ENCODE results near the gene RFX2. TPM values are rescaled to one million over a fixed set of nuclear protein-coding genes. Genes with fewer than 3 reads are reported as not detected.
A peak's percentile ranks its signal among the peaks of the same experiment; 100 is the strongest.

RFX2 gene
- 4.5 and 6.5 TPM in 2 replicates for total RNA-seq

- H3K4me3 ChIP-seq (ENCODE audit: low read depth, low read length), result peak within 1 kb of the TSS; percentile 67
- no peak for TF ChIP-seq CTCF (IDR thresholded peaks at IDR 0.05; ENCODE audit: insufficient read depth, low read depth, low read length)
- DNase-seq (ENCODE audit: low read depth), result peak; percentile 98
Measured at GRCh38 chr19:6110360-6110977, at the start of gene RFX2. RFX2 (minus strand) TSS chr19:6110500; CDS start chr19:6047496, 63,004 bp downstream.

- DNase-seq (ENCODE audit: low read depth), result no peak
- H3K4me3 ChIP-seq (ENCODE audit: low read depth, low read length), result no peak overlapping the region
- no peak for TF ChIP-seq CTCF (IDR thresholded peaks at IDR 0.05; ENCODE audit: insufficient read depth, low read depth, low read length)
Measured at GRCh38 chr19:6156033-6156432, 45.7 kb upstream of the RFX2 start.

GRCh38 chr19:6150289-6150688 lies 40.0 kb upstream of the RFX2 start:
- no peak for TF ChIP-seq CTCF (IDR thresholded peaks at IDR 0.05; ENCODE audit: insufficient read depth, low read depth, low read length)
- DNase-seq (ENCODE audit: low read depth), result peak; percentile 1
- H3K4me3 ChIP-seq (ENCODE audit: low read depth, low read length), result no peak overlapping the region

- TF ChIP-seq CTCF (IDR thresholded peaks at IDR 0.05; ENCODE audit: insufficient read depth, low read depth, low read length), result no peak
- no peak overlapping the region for H3K4me3 ChIP-seq (ENCODE audit: low read depth, low read length)
- no peak for DNase-seq (ENCODE audit: low read depth)
Measured at GRCh38 chr19:6141217-6141616, 30.9 kb upstream of the RFX2 start.

GRCh38 chr19:6138511-6138910 lies 28.2 kb upstream of the RFX2 start:
- H3K4me3 ChIP-seq (ENCODE audit: low read depth, low read length), result no peak overlapping the region
- no peak for DNase-seq (ENCODE audit: low read depth)
- TF ChIP-seq CTCF (IDR thresholded peaks at IDR 0.05; ENCODE audit: insufficient read depth, low read depth, low read length), result no peak

- DNase-seq (ENCODE audit: low read depth), result peak; percentile 28
Measured at GRCh38 chr19:6138066-6138465, 27.8 kb upstream of the RFX2 start.

More at GRCh38 chr19:6138066-6138465, 27.8 kb upstream of the RFX2 start:
- H3K4me3 ChIP-seq (ENCODE audit: low read depth, low read length), result no peak overlapping the region
- no peak for TF ChIP-seq CTCF (IDR thresholded peaks at IDR 0.05; ENCODE audit: insufficient read depth, low read depth, low read length)
